RPMI8226 (cell line): ENCODE results near the gene HS3ST4.

ENCODE experiments used
- DNase-seq: peaks from one replicate; pipeline ENCODE4 v3.0.0-alpha.2; 2015

The HS3ST4 gene

DNA sequence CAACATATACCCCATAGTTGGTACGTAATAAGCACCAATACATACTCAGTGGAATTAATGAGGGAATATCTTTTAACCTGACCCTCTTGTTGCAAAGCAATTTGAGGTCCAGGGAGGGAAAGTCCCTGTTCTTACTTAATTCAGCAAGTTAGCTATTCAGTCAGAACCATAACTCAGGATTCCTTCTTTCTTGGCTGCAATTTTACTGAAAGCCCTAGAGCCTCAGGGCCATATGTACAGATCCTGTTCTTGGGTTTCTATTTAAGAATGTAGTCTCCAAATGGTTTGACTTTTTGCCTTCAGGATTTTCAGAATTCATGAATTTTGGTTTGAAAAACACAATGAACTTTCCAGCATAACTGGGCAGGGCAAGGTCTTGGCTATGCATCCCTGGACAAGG lies 436.5 kb downstream of the HS3ST4 start:
- no peak for DNase-seq

DNA sequence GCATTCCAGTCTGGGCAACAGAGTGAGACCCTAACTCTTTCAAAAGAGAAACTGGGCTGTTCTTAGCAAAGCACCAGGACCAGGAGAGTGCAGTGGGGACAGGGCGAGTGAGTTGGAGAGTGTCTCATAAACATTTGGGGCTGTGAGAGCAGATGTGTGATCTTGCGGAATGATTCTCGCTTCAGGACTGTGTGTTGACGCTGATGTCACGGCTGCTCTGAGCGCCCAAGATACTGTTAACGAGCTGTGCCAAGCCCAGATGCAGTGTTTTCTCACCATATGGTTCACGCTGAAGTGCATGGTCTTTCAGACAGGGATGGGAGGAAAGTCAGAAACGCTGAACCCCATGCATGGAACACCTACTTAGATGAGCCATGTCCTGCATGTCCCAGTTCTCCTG lies 438.2 kb downstream of the HS3ST4 start:
- DNase-seq: no peak

DNA sequence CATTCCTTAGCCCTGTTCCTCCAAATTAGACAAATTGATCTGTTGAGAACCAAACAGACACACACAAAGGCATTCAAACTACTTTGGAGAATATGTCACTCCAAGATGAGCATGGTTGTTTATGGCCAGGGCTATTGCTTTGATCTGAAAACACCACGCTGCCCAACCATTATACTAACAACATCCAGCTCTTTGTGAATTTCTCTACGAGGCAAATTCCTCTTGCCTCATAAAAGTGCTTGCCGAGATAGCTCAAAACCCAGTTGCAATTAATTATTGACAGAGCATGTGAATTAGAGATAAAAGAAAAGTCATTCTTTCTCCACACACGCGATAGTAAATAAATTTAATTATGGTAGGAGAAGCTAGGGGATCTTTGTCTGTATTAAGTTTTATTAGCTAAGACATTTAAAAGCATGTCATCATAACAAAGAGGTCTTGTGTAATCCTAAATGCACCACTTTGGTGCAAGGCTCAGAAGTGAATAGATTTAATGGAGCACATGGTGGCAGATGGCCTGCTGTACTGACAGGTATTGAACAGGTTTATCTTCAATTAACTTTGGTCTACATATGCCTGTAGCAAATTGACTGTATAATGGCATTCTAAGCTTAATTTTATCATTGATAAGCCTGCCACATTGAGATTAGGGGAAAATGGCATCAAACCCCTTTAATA lies 441.8 kb downstream of the HS3ST4 start:
- no peak for DNase-seq

DNA sequence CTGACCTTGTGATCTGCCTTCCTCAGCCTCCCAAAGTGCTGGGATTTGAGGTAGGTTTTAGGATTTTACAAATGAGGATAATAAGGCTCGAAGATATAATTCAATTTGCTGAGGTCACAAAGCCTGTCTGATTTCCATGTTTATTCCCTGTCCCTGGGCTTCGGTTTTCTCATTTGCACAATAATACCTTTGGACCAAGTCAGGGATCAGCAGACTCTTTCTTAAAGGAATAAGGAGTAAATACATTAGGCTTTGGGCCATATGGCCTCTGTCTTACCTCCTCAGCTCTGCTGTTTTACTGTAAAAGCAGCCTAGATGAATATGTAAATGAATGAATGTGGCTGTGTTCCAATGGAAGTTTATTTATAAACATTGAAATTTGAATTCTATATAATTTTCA lies 442.8 kb downstream of the HS3ST4 start:
- DNase-seq: no peak

DNA sequence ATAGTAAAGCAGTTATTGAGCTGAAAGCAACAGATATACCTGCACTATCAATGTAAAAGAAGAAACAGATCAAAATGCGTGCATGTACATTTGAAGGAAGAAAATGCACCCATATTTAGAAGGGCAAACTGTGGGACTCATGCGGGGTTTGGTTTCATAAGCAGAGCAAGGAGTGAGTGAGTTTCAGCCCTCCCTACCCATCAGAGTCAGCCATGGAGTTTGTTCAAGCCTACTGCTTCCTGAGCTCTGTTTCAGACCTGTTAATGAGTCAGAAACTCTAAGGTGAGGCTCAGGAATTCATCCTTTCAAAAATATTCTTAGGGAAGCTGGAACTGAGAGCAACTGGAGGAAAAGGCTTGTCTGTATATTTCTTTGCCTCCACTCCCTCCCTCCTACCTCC lies 446.2 kb downstream of the HS3ST4 start:
- DNase-seq: no peak

DNA sequence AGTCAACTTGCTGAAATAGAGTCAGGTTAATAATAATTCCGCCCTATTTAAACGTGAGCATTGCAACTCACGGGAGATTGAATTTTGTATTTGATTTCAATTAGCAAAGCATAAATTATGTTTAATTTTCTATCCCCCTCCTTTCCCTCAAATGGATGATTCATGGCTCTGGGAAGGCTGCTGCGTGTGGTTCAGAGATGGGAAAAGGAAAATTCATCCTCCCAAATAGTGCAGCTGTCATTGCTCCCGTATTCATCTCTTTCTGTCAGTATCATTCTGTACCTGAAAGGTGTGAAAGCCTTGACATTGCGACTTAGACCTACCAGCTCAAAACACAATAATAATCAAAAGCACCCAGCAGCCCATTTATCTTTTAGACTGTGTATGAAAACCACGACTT lies 447.3 kb downstream of the HS3ST4 start:
- no peak for DNase-seq

DNA sequence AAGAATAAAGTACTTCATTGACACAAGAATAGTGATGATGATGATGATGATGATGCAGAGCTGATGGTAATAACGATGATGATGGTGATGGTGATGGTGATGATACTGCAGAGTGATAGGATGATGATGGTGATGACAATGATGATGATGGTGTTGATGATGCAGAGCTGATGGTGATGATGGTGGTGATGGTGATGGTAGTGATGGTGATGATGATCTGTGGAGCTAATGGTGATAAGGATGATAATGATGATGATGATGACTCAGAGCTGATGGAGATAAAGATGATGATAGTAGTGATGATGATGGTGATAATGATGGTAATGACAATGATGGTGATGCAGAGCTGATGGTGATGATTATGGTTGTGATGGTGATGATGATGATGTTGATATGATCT lies 448.1 kb downstream of the HS3ST4 start:
- no peak for DNase-seq

DNA sequence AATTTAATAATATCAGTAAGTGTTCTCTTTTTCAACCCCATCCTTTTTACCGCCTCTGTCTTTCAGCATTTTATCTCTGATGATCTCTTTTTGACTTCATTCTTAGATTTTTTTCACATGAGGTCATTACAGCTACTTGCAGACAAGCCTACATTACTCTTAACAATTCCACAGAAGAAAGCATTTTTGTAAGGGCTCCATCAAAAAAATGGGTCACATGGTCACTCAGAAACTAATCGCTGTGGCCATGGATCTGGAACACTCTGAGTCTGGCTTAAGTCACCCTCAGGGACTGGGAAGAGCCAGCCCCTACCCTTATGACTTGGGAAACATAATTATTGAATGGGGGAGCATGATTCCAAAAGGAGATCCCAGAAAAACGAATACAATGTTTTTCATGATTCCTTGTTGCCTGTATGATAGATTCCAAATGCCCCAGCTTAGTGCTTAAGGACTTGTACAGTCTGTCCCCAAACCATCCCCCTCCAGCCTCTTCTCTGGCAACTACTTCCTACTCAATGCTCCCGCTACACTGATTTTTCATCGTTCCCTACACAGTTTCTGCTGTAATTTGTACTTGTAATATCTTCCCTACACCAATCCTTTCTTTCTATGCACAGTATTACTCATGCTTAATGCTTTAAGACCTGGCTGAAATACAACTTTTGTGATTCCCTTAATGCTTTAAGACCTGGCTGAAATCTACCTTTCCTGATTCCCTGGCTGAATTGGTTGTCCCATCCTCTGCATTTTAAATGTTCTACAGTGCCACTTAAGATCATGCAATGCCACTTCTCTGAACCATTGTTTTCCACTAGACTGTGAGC lies 457.8 kb downstream of the HS3ST4 start:
- no peak for DNase-seq

DNA sequence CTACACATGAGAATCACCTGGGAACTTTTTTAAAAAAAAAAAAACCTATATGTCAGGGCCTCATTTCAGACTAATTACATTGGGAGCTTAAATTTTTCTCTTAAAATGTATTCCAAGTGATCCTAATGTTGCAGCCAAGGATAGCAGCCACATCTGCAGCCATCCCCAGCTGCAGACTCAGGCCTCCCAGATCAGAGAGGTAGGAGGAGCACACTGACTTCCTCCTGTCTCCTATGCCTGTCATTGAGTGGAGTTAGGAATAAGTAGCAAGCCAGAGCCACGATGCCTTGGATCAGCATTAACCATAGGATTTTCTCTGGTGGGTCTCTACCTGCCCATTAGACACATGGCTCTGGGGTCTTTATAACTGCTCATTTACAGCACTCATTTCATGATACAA lies 463.5 kb downstream of the HS3ST4 start:
- no peak for DNase-seq

DNA sequence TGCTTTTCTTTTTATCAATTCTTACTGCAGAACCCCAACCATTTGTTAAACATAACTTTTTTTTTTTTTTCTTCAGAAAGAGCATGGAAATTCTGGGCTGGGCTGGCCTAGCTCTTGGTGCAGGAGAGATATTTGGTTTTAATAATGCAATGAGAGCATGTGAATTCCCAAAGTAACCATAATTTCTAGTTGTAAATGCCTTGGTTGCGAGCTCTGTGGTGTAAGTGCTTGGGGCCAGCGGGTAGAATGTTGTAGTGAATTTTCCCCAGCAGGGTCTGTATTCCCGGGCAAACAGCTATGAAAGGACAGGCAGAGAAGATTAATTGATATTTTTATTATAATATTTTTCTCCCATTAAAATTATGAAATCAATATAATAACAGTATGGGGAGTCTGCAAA lies 465.6 kb downstream of the HS3ST4 start:
- no peak for DNase-seq

DNA sequence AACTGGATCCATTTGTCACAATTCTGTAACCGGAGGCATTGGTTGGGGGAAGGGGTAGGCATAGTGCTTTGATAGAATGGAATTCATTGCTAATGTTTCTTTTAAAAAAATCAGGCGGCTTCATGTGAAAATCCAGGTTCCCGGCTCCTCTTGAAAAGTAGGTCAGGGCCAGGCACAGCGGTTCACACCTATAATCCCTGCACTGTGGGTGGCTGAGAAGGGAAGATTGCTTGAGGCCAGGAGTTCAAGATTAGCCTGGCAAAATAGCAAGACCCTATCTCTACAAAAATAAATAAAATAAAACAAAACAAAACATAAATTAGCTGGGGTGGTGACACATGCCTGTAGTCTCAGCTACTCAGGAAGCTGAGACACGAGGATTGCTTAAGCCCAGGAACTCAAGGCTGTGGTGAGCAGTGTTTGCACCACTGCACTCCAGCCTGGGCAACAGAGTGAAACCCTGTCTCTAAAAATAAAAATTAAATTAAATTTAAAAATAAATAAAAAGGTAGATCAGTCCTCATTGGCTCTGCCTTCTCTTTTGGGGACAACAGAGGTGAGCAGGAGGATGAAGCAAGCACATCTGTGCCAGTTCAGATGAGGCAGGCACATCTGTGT lies 466.5 kb downstream of the HS3ST4 start:
- no peak for DNase-seq

DNA sequence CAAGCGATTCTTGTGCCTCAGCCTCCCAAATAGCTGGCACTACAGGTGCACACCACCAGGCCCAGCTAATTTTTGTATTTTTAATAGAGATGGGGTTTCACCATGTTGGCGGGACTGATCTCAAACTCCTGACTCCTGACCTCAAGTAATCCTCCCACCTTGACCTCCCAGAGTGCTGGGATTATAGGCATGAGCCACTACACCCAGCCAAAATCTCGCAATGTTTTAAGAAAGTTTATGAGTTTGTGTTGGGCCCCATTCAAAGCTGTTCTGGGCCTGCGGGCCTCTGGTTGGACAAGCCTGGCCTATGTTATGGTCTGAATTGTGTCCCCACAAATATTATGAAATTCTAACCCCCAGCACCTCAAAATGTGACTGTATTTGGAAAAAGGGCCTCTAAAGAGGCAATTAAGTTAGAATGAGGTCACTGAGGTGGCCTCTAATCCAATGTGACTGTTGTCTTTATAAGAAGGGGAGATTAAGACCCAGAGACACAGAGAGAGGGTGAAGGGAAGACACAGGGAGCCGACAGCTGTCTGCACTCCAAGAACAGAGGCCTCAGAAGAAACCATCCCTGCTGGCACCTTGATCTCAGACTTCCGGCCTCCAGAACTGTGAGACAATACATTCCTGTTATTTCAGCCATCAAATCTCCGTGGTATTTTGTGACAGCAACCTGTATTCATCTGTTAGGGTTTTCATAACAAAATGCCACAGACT lies 469.9 kb downstream of the HS3ST4 start:
- DNase-seq: no peak

DNA sequence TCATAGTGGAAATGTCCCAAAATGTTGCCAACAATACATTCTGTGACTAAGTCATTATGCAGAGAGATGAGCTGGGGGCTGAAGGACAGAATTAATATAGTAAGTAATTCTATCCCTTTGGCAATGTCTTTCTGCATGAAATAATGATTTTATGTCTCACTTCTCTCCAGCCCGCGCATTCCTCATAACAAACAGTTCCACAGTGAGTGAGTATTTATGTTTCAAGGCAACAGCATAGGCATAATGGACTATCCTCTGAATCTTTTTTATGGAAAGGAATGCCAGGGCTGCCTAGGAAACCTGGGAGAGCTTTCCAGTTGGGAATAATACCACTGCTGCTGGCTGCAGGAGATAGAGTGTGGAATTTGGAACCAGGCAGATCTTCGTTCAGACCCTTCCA lies 477.7 kb downstream of the HS3ST4 start:
- DNase-seq: no peak

DNA sequence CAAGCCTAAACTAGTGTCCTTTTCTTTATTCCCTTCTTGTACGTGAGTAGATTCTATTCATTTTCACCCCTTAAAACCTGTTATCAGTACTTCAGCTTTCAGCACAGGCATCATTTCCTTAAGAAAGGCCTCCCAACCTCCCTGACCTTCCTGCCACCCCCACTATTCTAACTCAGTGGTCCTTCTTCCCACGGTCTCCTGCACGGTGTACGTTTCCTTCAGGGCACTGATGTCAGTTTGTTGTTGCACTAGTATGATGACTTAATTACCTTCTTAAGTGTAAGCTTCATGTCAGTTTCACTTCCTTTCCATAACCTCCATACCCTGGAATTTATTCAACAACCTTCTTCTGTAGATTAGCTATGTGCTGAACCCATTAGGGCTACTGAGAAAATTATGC lies 484.2 kb downstream of the HS3ST4 start:
- DNase-seq: no peak

DNA sequence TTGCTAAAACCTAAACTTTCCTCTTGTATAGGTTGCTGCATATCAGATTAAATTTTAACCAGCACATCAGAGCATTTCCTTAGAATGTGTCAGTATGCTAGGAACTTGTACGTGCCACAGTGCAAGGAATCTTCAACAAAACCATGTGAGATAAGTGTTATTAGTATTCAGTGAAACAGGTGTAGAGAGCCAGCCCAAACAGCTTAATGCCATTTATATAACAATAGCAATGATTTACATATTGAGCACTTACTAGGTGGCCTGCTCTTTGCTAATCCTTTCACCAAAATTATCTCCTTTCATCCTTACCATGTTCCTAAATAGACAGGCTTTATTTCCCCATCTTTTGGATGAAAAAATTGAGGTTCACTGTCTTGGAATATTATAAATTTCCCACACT lies 485.7 kb downstream of the HS3ST4 start:
- DNase-seq: no peak

DNA sequence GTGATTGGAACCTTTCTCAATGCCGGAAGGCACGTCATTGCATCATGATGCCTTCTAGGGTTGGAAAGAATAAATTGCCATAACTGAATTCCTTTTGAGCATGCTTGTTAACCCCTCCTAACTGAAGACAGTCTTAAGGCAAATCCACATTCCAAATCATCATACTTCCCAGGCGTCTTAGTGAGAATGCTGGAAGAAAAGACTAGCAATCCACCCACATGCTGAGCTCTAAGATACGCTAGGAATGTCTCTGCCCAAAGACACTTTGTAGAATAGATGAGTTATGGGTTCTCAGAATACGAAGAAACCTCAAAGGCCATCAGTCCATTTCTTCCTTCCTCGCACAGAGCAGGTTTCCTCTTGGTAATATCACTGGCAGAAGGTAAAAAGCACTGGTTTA lies 486.5 kb downstream of the HS3ST4 start:
- DNase-seq: no peak

DNA sequence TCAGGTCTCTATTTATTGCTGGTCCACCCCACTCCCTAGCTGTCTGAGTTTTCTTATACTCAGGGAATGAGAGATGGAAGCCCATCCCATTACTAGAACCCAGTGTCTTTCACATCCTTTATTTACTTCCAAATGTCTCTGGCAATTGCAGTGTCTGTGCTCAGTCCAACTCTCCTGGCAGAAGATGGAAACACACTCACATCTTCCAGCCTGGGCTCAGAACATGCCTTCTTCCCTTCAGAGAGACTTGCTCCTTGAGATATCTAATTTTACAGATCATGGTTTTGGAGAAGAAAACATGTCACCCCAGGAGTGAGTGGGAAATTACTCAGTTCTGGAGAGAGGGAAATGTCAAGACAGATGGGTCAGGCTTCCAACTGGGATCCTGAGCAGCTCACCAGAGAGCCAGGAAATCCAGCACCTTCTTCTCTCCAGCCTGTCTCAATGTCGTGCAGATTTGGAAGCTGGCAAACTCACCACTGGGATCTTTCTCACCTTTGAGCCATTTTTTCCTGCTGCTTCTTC lies 494.4 kb downstream of the HS3ST4 start:
- DNase-seq: no peak
